B cell (primary cell): ENCODE results near the gene NPAS3.

Experiments used
- EZH2 ChIP-seq: IDR thresholded peaks from 2 replicates; pipeline ENCODE4 v1.6.1; 2012; ENCODE audit warnings: borderline replicate concordance, low read depth, mild to moderate bottlenecking, moderate library complexity, low read length; ENCODE audit not compliant: insufficient read depth, poor library complexity, severe bottlenecking
- TF ChIP-seq, protein P1 (sequence below): fragments of 200-600 bp; IDR thresholded peaks from one replicate; pipeline ENCODE4 v1.8.0; 2022; ENCODE audit warnings: antibody characterized with exemption, mild to moderate bottlenecking

DNA sequence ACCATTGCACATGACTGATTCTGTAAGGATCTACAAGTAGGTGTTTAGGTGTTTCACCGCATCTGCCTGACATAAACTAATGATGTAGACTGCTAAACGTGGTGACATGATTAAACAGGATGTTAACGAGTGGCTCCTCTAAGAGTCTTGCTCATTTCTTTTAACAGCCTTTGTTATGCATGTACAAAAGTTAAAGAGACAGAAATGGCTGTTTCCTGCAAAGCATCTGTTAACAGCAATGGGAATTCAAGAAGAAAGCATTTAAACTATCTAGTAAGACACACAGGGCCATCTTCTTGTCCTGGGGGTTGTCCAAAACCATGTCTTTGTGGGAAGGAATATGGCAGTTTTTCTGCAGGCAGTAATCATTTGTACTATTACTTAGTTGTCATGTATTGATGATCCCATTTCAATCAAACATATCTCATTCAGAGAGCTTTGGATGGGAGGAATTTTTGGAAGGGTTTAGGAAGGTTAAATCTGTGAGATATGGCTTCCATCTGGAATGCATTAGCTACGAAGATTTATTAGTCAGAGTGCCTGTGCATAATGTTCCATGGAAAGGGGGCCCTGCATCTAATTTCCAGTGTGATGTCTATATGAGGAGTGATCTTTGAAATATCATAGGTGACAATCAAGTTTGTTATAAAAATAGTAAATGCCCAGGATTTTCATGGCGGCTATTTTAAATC lies 517.1 kb downstream of the NPAS3 start:
- TF ChIP-seq, protein P1, sequence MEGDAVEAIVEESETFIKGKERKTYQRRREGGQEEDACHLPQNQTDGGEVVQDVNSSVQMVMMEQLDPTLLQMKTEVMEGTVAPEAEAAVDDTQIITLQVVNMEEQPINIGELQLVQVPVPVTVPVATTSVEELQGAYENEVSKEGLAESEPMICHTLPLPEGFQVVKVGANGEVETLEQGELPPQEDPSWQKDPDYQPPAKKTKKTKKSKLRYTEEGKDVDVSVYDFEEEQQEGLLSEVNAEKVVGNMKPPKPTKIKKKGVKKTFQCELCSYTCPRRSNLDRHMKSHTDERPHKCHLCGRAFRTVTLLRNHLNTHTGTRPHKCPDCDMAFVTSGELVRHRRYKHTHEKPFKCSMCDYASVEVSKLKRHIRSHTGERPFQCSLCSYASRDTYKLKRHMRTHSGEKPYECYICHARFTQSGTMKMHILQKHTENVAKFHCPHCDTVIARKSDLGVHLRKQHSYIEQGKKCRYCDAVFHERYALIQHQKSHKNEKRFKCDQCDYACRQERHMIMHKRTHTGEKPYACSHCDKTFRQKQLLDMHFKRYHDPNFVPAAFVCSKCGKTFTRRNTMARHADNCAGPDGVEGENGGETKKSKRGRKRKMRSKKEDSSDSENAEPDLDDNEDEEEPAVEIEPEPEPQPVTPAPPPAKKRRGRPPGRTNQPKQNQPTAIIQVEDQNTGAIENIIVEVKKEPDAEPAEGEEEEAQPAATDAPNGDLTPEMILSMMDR, result no peak
- no peak for TF ChIP-seq EZH2
